KBM-7 (cell line): ENCODE results near the gene GLT1D1.
"Not testable (repeated sequence)": the region's sequence is repeated elsewhere in the genome, so short reads cannot be mapped to it uniquely, and the experiment has no call there.

Source experiments
- DNase-seq: peaks from one replicate; pipeline ENCODE4 v3.0.0-alpha.2; 2015
- in situ Hi-C: fragments of 300-500 bp; cut with MboI; formaldehyde crosslinking; loops from 2 replicates; pipeline ENCODE4 v1.14.3; 2020; ENCODE audit warnings: low sequenced_read_pairs, low pct_unique_long_range_greater_than_20kb, mixed read lengths

Gene GLT1D1

GRCh38 chr12:128852885-128853599 is at the start of gene GLT1D1:
GLT1D1 (plus strand) TSS chr12:128853478; CDS start chr12:128853582, 104 bp downstream.
- no peak for DNase-seq
- in situ Hi-C loops, result no loop called here

- in situ Hi-C loops, result no loop called here
- no peak for DNase-seq
Observed at GRCh38 chr12:128803788-128804187, 49.5 kb upstream of the GLT1D1 start.

GRCh38 chr12:128804762-128805161 is 48.5 kb upstream of the GLT1D1 start:
- DNase-seq, result no peak
- in situ Hi-C loops, result no loop called here

- in situ Hi-C loops, DNase-seq: not testable (repeated sequence)
Observed at GRCh38 chr12:128805406-128805805, 47.9 kb upstream of the GLT1D1 start.

GRCh38 chr12:128806573-128806972 is 46.7 kb upstream of the GLT1D1 start:
- no peak for DNase-seq
- in situ Hi-C loops, result no loop called here

GRCh38 chr12:128807161-128807724 is 46.0 kb upstream of the GLT1D1 start:
- in situ Hi-C loops, result no loop called here
- DNase-seq, result no peak

GRCh38 chr12:128808651-128809050 is 44.6 kb upstream of the GLT1D1 start:
- in situ Hi-C loops, result no loop called here

GRCh38 chr12:128810182-128811127 is 42.8 kb upstream of the GLT1D1 start:
- DNase-seq, result no peak
- in situ Hi-C loops, result no loop called here

More at GRCh38 chr12:128808651-128809050, 44.6 kb upstream of the GLT1D1 start:
- DNase-seq, result no peak

GRCh38 chr12:128811806-128812205 is 41.5 kb upstream of the GLT1D1 start:
- in situ Hi-C loops, result no loop called here
- DNase-seq, result no peak

GRCh38 chr12:128813392-128813791 is 39.9 kb upstream of the GLT1D1 start:
- DNase-seq, result no peak
- in situ Hi-C loops, result no loop called here

GRCh38 chr12:128813883-128814282 is 39.4 kb upstream of the GLT1D1 start:
- no peak for DNase-seq
- in situ Hi-C loops, result no loop called here

GRCh38 chr12:128814411-128815261 is 38.6 kb upstream of the GLT1D1 start:
- no peak for DNase-seq
- in situ Hi-C loops, result no loop called here

GRCh38 chr12:128815779-128816642 is 37.3 kb upstream of the GLT1D1 start:
- DNase-seq, result no peak
- in situ Hi-C loops, result no loop called here

- in situ Hi-C loops, result no loop called here
- no peak for DNase-seq
Observed at GRCh38 chr12:128816643-128816920, 36.7 kb upstream of the GLT1D1 start.

- in situ Hi-C loops, result no loop called here
Observed at GRCh38 chr12:128817111-128818015, 35.9 kb upstream of the GLT1D1 start.

GRCh38 chr12:128818065-128819022 is 34.9 kb upstream of the GLT1D1 start:
- DNase-seq, result no peak
- in situ Hi-C loops, result no loop called here

More at GRCh38 chr12:128817111-128818015, 35.9 kb upstream of the GLT1D1 start:
- no peak for DNase-seq
